GM12891 (cell line): ENCODE measurements around the gene TACC3.

ENCODE experiments used
- PAX5 ChIP-seq: IDR thresholded peaks from 2 replicates; pipeline ENCODE4 v1.6.1; 2011; ENCODE audit warnings: low read length, moderate library complexity, mild to moderate bottlenecking; ENCODE audit not compliant: insufficient read depth, severe bottlenecking
- POLR2A ChIP-seq: IDR thresholded peaks from 2 replicates; pipeline ENCODE4 v1.6.1; 2011; ENCODE audit warnings: low read depth, low read length, control low read depth
- POLR2AphosphoS5 ChIP-seq: IDR thresholded peaks from 2 replicates; pipeline ENCODE4 v1.6.1; 2011; ENCODE audit warnings: low read depth, low read length, control low read depth
- POU2F2 ChIP-seq: IDR thresholded peaks from 2 replicates; pipeline ENCODE4 v1.6.1; 2011; ENCODE audit warnings: low read depth, mild to moderate bottlenecking, control low read depth, low read length, moderate library complexity
- SPI1 ChIP-seq: IDR thresholded peaks from 2 replicates; pipeline ENCODE4 v1.6.1; 2011; ENCODE audit warnings: low read depth, low read length, control low read depth
- TAF1 ChIP-seq: IDR thresholded peaks from 2 replicates; pipeline ENCODE4 v1.6.1; 2011; ENCODE audit warnings: low read depth, low read length, control low read depth

- TF ChIP-seq POLR2AphosphoS5 (no peak), SPI1 (no peak), POLR2A (no peak), TAF1 (no peak), POU2F2 (no peak), PAX5 (no peak)
Measured at GRCh38 chr4:1756893-1757779, 35.8 kb downstream of the TACC3 start.
